ENCODE measurements around the gene PKP4.
A peak's percentile ranks its signal among the peaks of the same experiment; 100 is the strongest.

The PKP4 gene

DNA sequence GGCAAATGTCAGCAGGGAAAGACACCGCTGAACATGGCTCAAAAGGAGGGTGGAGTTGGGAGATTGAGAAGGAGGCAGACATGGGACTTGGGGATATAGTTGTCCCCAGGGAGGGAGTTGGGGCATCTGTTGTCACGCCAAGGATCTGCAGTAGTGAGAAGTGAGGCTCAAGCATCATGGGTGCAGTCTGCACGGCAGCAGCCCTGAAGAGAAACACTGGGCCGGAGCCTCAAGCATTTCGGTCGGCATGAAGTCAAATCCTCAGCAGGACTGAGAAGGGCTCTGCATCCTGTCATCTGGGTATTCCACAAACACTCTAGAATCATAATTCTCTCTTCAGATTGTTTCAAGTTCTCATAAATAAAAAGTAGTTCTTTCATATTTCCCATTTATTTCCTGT lies 205.7 kb downstream of the PKP4 start:
- no peak for DNase-seq

DNA sequence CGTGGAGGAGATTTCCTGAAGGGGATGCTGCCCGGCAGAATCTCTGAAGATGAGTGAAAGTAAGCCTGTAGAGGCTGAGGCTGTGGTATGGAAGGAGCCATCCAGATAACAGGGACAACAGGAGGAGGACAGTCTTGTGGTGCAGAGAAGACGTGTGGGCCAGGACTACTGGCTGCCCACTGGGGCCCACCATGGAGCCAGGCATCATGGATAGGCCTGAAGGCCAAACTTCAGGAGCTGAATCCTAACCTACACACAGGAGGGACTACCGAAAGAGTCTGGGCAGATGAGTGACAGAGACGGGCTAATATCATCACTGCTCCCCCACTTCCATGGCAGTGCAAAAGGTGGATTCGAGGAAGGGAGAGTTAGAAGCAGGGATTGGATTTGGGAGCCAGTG lies 207.0 kb downstream of the PKP4 start:
- DNase-seq = no peak

DNA sequence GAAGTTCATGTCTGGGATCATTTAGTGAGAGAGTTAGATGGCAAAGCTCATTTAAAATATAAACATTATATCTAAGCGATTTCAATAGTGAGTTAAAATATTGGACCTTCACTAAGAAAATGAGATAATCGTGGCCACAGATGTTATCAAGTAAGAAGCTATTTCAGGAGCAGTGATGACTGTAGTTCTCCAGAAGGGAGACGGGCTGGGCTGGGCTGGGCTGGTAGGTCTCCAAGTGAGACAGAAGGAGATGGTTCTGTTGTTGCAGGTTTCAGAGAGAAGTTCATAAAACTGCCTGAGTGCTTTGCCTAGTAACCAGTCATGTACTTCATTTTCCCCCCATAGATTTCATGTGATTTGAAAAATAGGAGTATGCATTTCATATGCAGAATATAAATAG lies 208.2 kb downstream of the PKP4 start:
- DNase-seq = no peak

GRCh38 chr2:158665536-158666302 lies 209.0 kb downstream of the PKP4 start:
- DNase-seq = peak; percentile 58

GRCh38 chr2:158666969-158667368 lies 210.2 kb downstream of the PKP4 start:
- DNase-seq = no peak

DNA sequence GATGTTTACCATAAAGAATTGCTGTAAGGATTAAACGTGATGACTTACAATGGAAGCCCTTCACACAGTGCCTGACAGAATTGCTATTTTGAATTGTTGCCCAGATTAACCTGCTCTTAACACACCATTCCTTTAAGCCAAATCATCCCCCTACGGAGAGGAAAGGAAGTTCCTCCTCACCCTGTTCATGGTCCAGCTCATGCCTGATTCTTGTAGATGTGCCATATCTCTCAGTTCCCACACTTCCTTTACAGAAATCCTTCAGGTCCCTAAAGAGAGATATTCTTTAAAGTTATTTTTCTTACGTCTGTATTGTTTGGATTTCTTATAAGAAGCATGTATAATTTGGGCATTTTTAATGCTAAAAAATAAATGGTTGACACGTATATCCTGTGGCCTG lies 210.8 kb downstream of the PKP4 start:
- no peak for DNase-seq

GRCh38 chr2:158668001-158668765 lies 211.4 kb downstream of the PKP4 start:
- DNase-seq = no peak

DNA sequence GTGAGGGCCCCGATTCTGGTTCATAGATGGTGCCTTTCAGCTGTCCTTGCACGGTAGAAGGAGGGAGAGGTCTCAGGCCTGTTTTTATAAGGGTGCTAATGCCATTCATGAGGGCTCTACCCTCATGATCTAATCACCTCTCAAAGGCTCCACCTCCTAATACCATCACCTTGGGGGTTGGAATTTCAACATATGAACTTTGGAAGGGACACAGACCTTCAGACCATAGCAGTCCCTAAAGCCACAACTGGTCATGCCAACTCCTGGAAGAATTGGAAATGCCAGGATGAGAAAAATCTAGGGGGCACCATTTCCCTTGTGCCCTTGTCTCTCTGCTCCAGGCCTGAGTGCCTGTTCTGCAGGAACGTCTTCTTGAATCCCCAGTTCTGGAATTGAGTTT lies 213.5 kb downstream of the PKP4 start:
- DNase-seq = no peak

DNA sequence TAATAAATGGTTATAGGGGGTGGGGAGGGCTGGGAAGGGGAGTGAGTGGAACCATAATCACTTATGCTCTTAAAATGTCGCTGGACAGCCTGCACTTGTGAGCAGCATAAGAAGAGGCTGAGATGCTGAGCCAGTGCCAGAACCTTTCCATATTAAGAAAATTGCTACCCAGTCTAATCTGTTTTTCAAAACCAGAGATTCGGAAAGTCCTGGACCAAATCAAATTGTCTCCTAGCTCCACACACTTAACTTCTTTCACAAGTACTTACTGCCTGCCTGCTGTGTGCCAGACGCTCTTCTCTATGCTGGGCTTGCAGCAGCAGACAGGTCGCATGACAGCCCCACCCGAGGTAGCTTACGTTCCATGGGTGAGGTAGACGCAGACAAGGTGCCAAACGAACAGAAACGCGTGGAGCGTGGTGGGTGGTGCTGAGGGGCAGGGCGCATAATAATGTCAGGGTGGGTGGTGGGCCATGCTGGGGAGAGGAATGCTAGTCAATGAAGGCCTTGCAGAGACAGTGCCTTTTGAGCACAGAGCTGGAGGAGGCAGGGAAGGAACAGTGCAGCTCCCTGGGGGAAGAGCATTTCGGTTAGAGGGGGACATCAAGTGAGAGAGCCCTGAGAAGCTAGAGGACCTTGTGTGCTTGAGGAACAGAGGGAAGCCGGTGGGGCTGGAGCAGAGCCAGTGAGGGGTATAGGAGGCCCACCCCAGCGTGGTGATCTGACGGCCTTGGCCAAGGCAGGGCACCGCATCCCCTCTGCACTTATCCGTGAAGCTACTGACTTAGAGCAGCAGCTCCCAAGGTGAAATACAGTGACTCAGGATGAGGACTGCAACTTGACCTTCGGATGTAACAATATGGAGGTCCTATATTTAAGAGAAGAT lies 214.9 kb downstream of the PKP4 start:
- no peak for DNase-seq

DNA sequence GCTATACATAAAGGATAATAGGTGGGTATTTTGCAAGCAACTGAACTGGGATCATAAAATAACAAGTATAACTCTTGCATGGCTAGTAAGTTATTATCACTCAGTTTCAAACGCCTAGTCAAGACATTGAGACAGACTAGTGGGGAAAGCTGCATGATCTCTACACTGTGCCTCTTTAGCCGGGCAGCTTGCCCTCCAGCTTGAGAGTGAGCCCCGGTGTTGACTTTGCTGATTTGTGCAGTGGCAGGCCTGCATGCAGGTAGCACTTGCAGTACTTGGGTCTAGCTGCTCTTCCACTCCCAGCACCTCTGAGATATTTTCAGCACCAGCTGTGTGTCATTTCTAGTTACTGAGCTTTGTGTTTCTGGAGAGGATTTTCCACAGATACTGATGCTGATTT lies 219.5 kb downstream of the PKP4 start:
- no peak for DNase-seq

GRCh38 chr2:158676696-158677095 lies 219.9 kb downstream of the PKP4 start:
- DNase-seq = no peak

- no peak for DNase-seq
These were observed 220.8 kb downstream of the PKP4 start for GRCh38 chr2:158677542-158677941.

DNA sequence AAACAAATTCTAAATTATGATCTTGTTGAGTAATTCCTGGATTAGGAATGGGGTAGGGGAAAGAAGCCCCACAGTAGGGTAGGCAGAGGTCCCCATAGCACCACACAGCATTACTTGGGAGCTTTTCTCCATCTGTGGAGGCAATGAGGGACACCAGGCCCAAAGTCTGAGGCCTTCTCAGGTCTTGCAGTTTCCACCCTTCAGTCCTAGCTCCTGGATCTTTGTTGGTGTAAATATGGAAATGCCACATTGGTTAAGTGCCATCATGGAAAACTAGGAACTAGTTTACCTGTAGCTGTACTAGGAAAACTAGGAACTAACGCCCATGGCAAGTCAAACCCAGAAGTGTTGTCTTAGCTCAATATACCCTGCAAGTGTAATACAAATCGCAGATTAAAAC lies 225.1 kb downstream of the PKP4 start:
- DNase-seq = no peak

GRCh38 chr2:158685646-158686045 lies 228.9 kb downstream of the PKP4 start:
- DNase-seq = no peak

DNA sequence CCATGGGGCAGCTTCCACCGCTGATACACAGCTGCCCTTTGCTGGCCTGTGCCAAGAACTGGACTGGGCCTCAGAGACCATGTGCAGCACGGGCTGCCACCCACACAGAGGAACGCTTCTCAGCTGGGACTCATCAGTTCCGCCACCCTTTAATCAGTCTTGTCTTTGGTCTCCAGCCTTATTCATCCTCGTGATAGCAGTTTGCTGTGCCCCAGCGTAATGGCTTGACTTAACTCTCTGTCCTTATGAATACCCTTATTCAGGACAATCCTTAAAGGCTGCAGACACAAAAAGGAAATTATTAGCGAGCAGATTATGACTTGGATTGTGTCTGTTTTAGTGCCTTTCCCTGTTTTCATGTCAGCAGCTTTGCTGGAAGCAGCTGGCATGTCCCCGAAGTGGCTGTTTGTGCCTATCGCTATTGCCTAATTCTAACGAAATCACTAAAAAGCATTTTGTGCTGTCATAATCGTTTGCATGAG lies 229.5 kb downstream of the PKP4 start:
- no peak for DNase-seq

GRCh38 chr2:158687315-158687714 lies 230.6 kb downstream of the PKP4 start:
- no peak for DNase-seq

DNA sequence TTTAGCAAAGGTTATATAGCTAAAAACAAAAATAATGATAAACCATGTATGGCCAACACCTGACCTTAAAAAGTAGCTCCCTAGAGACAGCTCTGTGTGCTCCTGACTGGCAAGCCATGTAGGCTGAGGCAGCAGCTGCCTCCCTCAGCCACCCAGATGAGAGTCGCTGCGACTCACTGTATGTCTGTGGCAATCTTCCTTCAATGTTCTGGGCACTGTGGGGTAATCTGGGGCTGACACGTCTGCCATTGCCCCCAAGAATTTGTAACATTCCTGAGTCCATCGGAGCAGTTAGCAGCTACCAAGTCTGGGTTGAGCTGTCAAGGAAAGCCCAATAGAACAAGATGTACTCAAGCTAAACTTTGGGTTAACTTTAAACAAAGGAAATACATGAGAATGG lies 232.0 kb downstream of the PKP4 start:
- no peak for DNase-seq

DNA sequence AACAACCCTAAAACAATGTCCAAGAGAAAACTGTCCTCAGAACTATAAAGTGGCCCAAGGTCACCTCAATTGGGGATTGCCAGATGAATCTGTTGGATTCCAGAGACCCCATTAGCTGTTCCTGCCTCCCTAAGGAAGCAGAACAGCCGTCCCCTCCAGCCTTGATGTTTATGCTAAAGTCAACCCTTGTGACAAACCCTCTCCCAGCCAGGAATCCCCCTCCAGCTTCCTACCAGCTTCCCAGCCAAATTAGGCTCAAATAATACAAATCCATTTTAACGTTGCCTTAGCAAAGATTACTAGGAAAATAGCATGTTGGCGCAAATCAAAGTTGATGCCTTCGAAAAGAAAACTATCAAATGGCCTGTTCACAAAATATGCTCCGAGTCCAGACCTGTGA lies 232.6 kb downstream of the PKP4 start:
- DNase-seq = no peak

DNA sequence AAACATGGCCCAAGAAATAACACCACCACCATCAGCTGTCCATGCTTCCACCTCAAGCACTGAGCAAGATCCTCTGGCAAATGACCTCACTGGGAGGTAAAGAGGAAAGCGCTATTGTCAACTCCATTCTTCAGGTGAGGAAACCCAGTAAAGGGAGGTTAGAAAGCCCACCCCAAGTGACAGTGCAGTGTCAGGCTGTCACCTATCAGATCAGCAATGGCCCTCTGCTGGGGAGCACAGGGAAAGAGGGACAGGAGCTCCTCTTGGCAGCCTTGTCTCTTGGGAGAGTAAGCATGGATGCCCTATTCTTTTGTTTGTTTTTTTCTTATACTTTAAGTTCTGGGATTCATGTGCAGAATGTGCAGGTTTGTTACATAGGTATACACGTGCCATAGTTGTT lies 234.1 kb downstream of the PKP4 start:
- DNase-seq = no peak

DNA sequence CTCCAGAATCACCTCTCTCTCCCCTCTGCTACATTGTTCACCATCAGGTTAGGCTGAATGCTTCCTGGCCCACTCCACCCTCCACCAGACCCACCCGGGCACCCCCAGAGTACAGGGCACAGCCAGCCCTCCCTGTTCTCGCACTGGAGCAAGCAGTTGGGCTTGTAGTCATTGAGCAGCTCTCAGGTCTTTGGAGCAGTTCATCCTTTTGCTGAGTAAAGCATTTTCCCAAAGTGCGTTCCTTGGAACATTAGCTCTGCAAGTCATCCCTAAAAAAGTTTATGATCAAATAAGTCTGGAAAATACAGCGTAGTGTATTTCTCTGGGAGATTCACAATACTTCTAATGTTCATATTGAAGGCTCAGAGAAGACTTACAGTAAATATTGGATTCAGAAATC lies 234.9 kb downstream of the PKP4 start:
- no peak for DNase-seq

DNA sequence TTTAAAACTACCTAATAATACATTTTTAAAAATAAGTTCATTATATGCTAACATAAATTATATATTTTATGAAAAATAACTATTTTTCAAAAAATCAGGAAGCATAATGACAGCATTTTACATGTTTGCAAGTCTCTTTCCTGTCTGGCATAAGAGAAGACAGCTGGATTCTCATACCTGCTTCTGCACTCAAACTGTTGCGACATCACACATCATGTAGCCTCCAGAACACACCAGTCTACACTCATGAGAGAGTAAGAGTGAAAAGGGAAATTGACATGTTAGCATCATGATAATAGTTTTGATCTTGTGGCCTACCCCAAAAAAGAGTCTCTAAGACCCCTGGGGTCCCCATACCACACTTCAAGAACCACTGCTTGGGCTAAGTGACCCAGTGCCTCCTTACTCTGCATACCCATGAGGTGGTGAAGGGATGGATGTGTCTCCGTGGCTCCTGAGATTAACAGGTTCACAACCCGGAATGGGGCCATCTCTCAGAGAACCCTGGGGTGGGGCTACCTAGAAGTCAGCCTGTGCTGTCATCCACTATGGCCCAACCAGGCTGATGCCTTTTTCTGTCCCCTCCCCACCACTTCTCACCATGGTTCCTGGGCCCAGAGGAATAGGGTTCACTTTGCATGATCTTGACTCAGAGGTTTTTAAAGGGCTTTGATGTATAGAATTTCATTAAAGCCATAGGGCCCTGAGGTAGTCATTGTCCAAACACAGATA lies 235.8 kb downstream of the PKP4 start:
- no peak for DNase-seq

DNA sequence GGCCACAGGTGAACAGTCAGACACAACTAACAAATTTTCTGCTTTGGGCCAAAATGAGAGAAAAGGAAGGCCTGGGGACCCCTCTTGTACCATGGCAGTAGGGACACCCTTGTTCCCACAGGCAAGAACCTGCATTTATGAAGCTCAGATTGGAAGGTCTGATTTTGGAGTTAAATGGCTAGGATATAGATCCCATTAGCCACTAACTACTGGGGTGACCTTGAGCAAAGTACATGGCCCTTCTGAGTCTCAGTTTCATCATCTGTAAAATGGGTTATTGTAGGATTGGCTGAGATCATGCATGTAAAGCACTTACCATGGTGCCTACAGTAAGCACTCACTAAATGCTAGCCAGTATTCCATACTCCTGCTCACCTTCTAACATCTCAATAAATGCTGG lies 236.7 kb downstream of the PKP4 start:
- DNase-seq = no peak

DNA sequence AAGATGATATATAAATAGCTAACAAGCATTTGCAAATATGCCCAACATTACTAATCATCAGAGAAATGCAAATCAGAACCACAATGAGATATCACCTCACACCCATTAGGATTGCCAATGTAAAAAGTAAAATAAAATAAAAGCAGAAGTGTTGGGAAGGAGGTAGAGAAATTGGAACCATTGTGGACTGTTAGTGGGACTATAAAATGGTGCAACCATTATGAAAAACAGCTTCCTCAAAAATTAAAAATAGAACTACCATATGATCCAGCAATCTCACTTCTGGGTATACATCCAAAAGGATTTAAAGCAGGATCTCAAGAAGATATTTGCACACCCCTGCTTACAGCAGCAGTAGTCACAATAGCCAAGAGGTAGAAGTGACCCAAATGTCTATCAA lies 238.6 kb downstream of the PKP4 start:
- DNase-seq = no peak
